ENCODE data around the gene ACBD5.

The ACBD5 gene

GRCh38 chr10:27230022-27230421, 10.6 kb downstream of the ACBD5 start:
- no peaks in the 10 kb centered on the region for H3K27me3 Mint-ChIP-seq (ENCODE audit: low read depth)
- no peaks in the 10 kb centered on the region for H3K9me3 Mint-ChIP-seq
- peaks cover 29% of the 10 kb centered on the region for H3K36me3 Mint-ChIP-seq (ENCODE audit: low read depth)
- no peak overlapping the region for H3K27ac Mint-ChIP-seq
- no peaks in the 10 kb centered on the region for H3K4me1 Mint-ChIP-seq
- no peak for TF ChIP-seq CTCF (IDR thresholded peaks at IDR 0.05; ENCODE audit: unreplicated experiment in 3 of 3)
- H3K4me3 Mint-ChIP-seq, result no peak overlapping the region

- Mint-ChIP-seq H3K4me3 (no peak overlapping the region), H3K36me3 (ENCODE audit: low read depth) (peaks cover 37% of the 10 kb centered on the region), H3K27me3 (ENCODE audit: low read depth) (no peaks in the 10 kb centered on the region), H3K27ac (no peak overlapping the region), H3K9me3 (no peaks in the 10 kb centered on the region), H3K4me1 (no peaks in the 10 kb centered on the region)
- TF ChIP-seq CTCF (IDR thresholded peaks at IDR 0.05; ENCODE audit: unreplicated experiment in 3 of 3), result no peak
Measured at GRCh38 chr10:27225642-27226257, 14.8 kb downstream of the ACBD5 start.

GRCh38 chr10:27225011-27225590, 15.5 kb downstream of the ACBD5 start:
- Mint-ChIP-seq H3K36me3 (ENCODE audit: low read depth) (peaks cover 32% of the 10 kb centered on the region), H3K4me3 (no peak overlapping the region), H3K27me3 (ENCODE audit: low read depth) (no peaks in the 10 kb centered on the region), H3K9me3 (no peaks in the 10 kb centered on the region), H3K27ac (no peak overlapping the region), H3K4me1 (no peaks in the 10 kb centered on the region)
- no peak for TF ChIP-seq CTCF (IDR thresholded peaks at IDR 0.05; ENCODE audit: unreplicated experiment in 3 of 3)

- no peaks in the 10 kb centered on the region for H3K9me3 Mint-ChIP-seq
- no peak overlapping the region for H3K27ac Mint-ChIP-seq
- H3K4me3 Mint-ChIP-seq, result no peak overlapping the region
- peaks cover 44% of the 10 kb centered on the region for H3K36me3 Mint-ChIP-seq (ENCODE audit: low read depth)
- H3K27me3 Mint-ChIP-seq (ENCODE audit: low read depth), result no peaks in the 10 kb centered on the region
- no peaks in the 10 kb centered on the region for H3K4me1 Mint-ChIP-seq
- peak; percentile 44 to 60 (median 48) for TF ChIP-seq CTCF (IDR thresholded peaks at IDR 0.05; ENCODE audit: unreplicated experiment in 3 of 3)
Measured at GRCh38 chr10:27223964-27224363, 16.6 kb downstream of the ACBD5 start.

GRCh38 chr10:27207350-27207749, 33.2 kb downstream of the ACBD5 start:
- Mint-ChIP-seq H3K4me3 (no peak overlapping the region), H3K27ac (no peak overlapping the region), H3K4me1 (no peaks in the 10 kb centered on the region), H3K27me3 (ENCODE audit: low read depth) (no peaks in the 10 kb centered on the region), H3K36me3 (ENCODE audit: low read depth) (peaks cover 58% of the 10 kb centered on the region), H3K9me3 (no peaks in the 10 kb centered on the region)
- TF ChIP-seq CTCF (IDR thresholded peaks at IDR 0.05; ENCODE audit: unreplicated experiment in 3 of 3), result no peak

- Mint-ChIP-seq H3K36me3 (ENCODE audit: low read depth) (peaks cover 46% of the 10 kb centered on the region), H3K4me1 (no peaks in the 10 kb centered on the region), H3K9me3 (no peaks in the 10 kb centered on the region), H3K27ac (no peak overlapping the region), H3K27me3 (ENCODE audit: low read depth) (no peaks in the 10 kb centered on the region), H3K4me3 (no peak overlapping the region)
- no peak for TF ChIP-seq CTCF (IDR thresholded peaks at IDR 0.05; ENCODE audit: unreplicated experiment in 3 of 3)
Measured at GRCh38 chr10:27203806-27204205, 36.8 kb downstream of the ACBD5 start.

Measured in nephron (organoid).